Activated naive CD8-positive, alpha-beta T cell treated with anti-CD3 and anti-CD28 coated beads, Interleukin-2, amount 50 U/mL, for 24 hours (primary cell): ENCODE measurements around the gene RPS24.

ENCODE experiments used
- ATAC-seq: fragments of 150-1000 bp; cut with Tn5 transposase; one replicate; pipeline ENCODE4 v1.10.0; 2021
- DNase-seq: peaks from one replicate; pipeline ENCODE4 v3.0.0; 2021
- H3K27ac Mint-ChIP-seq: one replicate; pipeline ENCODE4 v1.8.0; 2021; ENCODE audit warnings: mild to moderate bottlenecking, mixed read lengths
- H3K27me3 Mint-ChIP-seq: one replicate; pipeline ENCODE4 v1.8.0; 2021; ENCODE audit warnings: mixed read lengths
- H3K36me3 Mint-ChIP-seq: one replicate; pipeline ENCODE4 v1.8.0; 2021; ENCODE audit warnings: low read depth, mixed read lengths
- H3K4me1 Mint-ChIP-seq: one replicate; pipeline ENCODE4 v1.8.0; 2021; ENCODE audit warnings: mixed read lengths
- H3K4me3 Mint-ChIP-seq: one replicate; pipeline ENCODE4 v1.8.0; 2021; ENCODE audit warnings: mild to moderate bottlenecking, moderate library complexity, mixed read lengths
- H3K9me3 Mint-ChIP-seq: one replicate; pipeline ENCODE4 v1.8.0; 2021; ENCODE audit warnings: mixed read lengths

Gene RPS24

DNA sequence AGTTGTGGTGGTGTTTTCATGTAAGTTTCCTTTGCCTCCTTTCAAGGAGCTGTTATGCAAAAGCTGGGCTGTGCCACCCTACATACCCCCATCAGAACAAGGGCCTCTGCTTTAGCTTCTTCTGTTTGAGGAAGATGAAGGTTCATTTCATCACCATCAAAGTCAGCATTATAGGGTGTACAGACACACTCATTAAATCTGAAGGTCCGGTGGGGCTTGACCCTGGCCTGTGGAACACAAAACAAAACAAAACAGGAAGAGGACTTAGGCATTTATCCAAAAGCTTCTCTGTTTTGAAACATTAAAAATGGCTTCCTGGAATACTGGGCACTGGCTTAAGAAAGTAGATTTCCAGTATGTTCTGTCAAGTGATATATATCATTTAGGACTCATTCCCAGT is 20.1 kb upstream of the RPS24 start:
- H3K4me3 Mint-ChIP-seq, result no peak overlapping the region
- H3K36me3 Mint-ChIP-seq, result peaks cover 63% of the 10 kb centered on the region
- ATAC-seq, result no peak
- H3K4me1 Mint-ChIP-seq, result no peaks in the 10 kb centered on the region
- no peaks in the 10 kb centered on the region for H3K9me3 Mint-ChIP-seq
- H3K27ac Mint-ChIP-seq, result no peak overlapping the region
- H3K27me3 Mint-ChIP-seq, result no peaks in the 10 kb centered on the region
- no peak for DNase-seq

DNA sequence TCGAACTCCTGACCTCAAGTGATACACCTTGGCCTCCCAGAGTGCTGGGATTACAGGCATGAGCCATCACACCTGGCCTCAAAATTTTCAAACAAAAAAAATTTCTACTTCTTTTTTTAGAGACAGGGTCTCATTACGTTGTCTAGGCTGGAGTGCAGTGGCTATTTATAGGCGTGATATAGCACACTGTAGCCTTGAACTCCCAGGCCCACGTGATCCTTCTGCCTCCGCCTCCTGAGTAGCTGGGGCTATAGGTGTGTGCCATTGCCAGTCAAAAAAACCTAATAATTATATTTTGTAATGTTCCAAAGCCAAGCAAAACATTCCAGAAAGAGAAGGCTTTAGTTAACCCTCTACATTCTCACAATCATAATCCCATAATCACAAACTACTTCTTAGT is 18.1 kb upstream of the RPS24 start:
- Mint-ChIP-seq H3K4me3 (no peak overlapping the region), H3K9me3 (no peaks in the 10 kb centered on the region), H3K36me3 (peaks cover 59% of the 10 kb centered on the region), H3K4me1 (no peaks in the 10 kb centered on the region), H3K27me3 (no peaks in the 10 kb centered on the region), H3K27ac (no peak overlapping the region)
- no peak for DNase-seq
- no peak for ATAC-seq

DNA sequence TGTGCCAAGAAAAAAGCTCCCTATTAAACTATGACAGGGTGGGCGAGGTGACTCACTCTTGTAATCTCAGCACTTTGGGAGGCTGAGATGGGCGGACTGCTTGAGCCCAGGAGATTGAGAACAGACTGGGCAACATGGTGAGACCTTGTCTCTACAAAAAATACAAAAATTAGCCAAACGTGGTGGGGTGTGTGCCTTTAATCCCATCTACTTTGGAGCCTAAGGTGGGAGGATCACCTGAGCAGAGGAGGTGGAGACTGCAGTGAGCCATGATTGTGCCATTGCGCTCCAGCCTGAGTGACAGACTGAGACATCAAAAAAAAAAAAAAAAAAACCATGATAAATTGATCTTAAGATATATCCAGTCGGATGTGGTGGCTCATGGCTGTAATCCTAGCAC is 15.8 kb upstream of the RPS24 start:
- ATAC-seq, result no peak
- Mint-ChIP-seq H3K4me1 (no peaks in the 10 kb centered on the region), H3K27me3 (no peaks in the 10 kb centered on the region), H3K27ac (no peak overlapping the region), H3K4me3 (no peak overlapping the region), H3K36me3 (peaks cover 61% of the 10 kb centered on the region), H3K9me3 (no peaks in the 10 kb centered on the region)
- no peak for DNase-seq

DNA sequence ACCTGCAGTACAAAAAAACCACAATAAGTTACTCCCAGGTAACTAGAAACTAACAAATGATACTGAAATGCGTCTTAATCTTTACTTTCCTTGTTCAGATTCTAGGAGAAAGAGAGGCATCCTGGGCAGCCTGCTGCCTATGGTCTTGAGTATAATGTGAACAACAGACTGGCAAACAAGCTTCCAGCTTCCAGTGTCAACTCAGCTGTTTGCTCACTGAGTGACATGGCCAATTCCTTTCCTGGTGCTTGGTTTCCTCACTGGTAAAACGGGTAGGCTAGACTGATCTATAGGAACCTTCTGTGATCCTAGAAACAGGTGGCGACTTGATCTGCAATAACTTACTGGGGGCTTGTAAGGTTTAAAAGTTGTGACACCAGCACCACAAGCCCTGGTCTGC is 14.4 kb upstream of the RPS24 start:
- H3K27ac Mint-ChIP-seq, result no peak overlapping the region
- no peaks in the 10 kb centered on the region for H3K9me3 Mint-ChIP-seq
- ATAC-seq (no peak), DNase-seq (no peak)
- no peaks in the 10 kb centered on the region for H3K27me3 Mint-ChIP-seq
- H3K36me3 Mint-ChIP-seq, result peaks cover 61% of the 10 kb centered on the region
- no peaks in the 10 kb centered on the region for H3K4me1 Mint-ChIP-seq
- no peak overlapping the region for H3K4me3 Mint-ChIP-seq

DNA sequence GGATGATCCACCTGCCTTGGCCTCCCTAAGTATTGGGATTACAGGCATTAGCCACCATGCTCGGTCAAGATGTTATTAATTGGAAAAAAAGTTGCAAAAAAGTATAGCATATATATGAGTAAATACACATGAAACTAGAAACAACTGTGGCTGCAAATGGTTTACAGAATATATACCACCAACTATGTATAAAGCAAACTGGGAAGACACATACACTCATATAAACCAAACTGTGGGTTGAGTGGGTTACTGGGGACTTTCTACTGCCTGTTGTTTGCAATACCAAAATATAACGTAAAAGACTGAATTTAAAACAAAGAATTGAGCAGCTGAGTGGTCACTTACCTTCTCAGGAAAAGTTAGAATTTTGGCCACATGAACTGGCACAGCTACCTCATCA is 12.5 kb upstream of the RPS24 start:
- ATAC-seq, result no peak
- Mint-ChIP-seq H3K4me3 (no peak overlapping the region), H3K4me1 (no peaks in the 10 kb centered on the region), H3K36me3 (peaks cover 64% of the 10 kb centered on the region), H3K27ac (no peak overlapping the region), H3K27me3 (no peaks in the 10 kb centered on the region), H3K9me3 (no peaks in the 10 kb centered on the region)
- DNase-seq, result no peak

DNA sequence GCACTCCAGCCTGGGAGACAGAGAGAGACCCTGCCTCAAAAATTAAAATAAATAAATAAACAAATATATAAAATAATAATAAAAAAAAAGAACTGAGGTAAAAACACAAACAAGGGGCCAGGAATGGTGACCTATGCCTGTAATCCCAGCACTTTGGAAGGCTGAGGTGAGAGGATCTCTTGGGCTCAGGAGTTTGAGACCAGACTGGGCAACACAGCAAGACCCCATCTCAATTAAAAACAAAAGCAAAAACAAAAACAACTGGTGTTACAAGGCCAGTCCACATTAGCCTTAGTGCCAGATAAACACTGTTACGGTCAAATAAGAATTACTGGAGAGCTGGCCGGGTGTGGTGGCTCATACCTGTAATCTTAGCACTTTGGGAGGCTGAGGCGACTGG is 9.9 kb upstream of the RPS24 start:
- Mint-ChIP-seq H3K4me1 (peaks cover 15% of the 10 kb centered on the region), H3K9me3 (no peaks in the 10 kb centered on the region), H3K36me3 (peaks cover 59% of the 10 kb centered on the region), H3K27me3 (no peaks in the 10 kb centered on the region), H3K27ac (no peak overlapping the region), H3K4me3 (no peak overlapping the region)
- no peak for ATAC-seq
- DNase-seq, result no peak

DNA sequence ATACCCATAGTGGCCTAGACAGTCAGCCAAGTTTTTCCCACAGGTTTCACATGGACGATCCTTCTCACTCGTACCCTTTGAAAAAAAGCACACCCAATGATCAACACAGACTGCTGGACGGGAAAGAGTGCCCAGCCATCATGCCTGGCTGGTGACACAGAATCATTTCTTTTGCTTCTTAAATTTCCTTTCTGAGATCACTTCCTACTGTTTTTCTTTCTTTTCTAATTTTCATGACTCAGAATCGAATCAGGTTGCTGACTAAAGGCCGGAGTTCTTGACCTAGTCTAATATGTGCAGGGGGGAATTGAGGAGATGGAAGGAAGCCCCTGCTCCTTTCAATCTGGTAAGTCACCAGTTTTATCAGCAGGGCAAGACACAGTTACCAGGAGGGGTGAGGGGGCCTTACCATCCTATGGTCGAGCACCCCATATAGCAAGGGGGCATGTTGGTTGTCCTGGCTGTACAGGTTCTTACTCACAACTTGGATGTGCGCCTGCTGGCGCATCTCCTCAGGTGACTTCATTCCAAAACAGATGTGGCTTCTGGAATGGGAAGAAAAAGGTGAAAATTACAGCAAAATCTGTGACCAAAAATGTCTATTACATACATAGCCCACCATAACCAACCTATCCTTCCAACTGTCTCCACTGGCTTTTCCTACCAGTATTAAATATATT is 7.8 kb upstream of the RPS24 start:
- H3K27me3 Mint-ChIP-seq, result peaks cover 4% of the 10 kb centered on the region
- peaks cover 55% of the 10 kb centered on the region for H3K36me3 Mint-ChIP-seq
- ATAC-seq (no peak), DNase-seq (no peak)
- no peaks in the 10 kb centered on the region for H3K9me3 Mint-ChIP-seq
- peaks cover 31% of the 10 kb centered on the region for H3K4me1 Mint-ChIP-seq
- H3K27ac Mint-ChIP-seq, result no peak overlapping the region
- no peak overlapping the region for H3K4me3 Mint-ChIP-seq

DNA sequence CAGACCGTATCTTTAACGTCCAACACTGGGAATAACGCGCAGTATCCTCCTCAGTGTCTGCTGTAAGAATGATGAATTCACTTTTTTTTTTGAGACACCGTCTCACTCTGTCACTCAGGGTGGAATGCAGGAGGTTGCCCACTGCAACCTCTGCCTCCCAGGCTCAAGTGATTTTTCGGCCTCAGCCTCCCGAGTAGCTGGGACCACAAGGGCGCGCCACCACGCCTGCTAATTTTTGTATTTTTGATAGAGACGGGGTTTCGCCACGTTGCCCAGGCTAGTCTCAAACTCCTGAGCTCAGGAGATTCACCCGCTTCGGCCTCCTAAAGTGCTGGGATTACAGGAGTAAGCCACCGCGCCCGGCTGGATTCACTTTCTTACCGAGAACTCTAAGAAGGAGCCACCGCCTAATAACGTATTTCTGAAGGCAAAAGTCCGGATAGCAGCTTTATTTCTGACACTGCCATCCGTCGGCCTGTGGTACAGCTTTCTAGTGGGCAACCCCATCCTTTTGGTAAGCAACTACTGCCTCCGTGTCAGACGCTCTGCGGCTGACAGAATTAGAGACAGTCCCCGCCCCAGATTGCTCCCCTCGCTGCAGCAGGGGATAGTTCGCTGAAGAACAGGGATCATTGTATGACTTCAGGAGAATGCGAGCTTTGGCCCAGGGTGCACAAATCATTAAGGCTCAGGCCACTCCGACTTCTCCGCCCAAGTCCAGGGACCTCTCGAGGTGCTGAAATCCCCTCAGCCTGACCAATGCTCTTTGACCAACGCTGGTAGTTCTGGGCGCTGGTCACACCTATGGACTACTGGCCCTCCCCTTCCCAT is 5.0 kb upstream of the RPS24 start:
- no peak for DNase-seq
- no peak for ATAC-seq
- H3K27ac Mint-ChIP-seq, result peak overlapping the region; percentile 100

DNA sequence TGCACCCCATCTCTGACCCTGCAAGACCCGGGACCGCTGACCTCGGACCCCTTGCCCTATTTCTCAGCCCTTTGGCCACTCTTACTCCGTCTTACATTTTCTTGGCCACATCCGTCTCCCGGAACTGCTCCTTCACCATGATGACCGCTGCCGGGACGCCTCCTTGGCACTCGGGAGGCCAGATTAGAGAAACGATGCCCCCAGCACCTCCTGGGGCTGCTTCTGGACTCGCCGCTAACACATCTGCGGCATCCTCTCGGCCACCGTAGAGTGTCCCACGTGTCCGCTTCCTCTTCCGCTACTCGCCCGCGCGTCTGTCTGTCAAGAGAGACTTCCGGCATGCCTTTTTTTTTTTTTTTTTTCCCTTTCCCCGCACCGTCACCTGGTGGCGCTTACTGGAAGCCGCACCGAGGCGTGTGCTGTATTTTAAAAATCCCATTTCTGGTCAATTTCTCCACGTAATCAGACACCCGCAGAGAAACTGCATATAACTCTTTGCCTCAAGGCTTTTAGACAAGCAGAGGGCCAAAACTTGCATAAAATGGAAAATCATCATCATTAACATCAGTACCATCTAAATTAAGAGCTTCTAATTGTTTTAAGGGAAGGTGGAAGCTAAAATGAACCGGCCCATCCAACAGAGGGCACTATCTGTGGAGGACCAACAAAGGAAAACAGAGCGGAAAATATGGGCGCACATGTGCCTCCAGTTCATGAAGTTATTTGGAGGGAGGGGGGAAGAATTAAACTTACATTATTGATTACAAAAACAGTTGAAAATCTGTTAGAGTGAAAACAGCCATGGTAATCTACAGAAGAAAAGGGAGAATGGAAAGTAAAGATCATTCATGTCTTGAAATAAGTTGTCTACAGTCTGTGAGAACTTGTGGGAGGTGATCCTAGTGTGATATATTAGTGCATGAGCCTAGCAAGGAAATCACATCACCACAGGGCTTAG is 4.1 kb upstream of the RPS24 start, which contains the start of gene POLR3A:
TSS of gene POLR3A (minus strand) at position 247 of the 958 bp plus-strand sequence. CDS start at position 139, 108 bp downstream.
- peaks cover 32% of the 10 kb centered on the region for H3K36me3 Mint-ChIP-seq
- H3K9me3 Mint-ChIP-seq, result no peaks in the 10 kb centered on the region
- H3K4me1 Mint-ChIP-seq, result peaks cover 33% of the 10 kb centered on the region
- peak within 1 kb of the TSS; percentile 100 for H3K27ac Mint-ChIP-seq
- H3K27me3 Mint-ChIP-seq, result peaks cover 4% of the 10 kb centered on the region
- ATAC-seq, result peak; percentile 68
- DNase-seq, result peak; percentile 90
- peak within 1 kb of the TSS; percentile 100 for H3K4me3 Mint-ChIP-seq

More for the DNA sequence above, 5.0 kb upstream of the RPS24 start:
- peaks cover 4% of the 10 kb centered on the region for H3K27me3 Mint-ChIP-seq
- peaks cover 32% of the 10 kb centered on the region for H3K4me1 Mint-ChIP-seq
- H3K4me3 Mint-ChIP-seq, result peak overlapping the region; percentile 100
- H3K9me3 Mint-ChIP-seq, result no peaks in the 10 kb centered on the region
- peaks cover 32% of the 10 kb centered on the region for H3K36me3 Mint-ChIP-seq

DNA sequence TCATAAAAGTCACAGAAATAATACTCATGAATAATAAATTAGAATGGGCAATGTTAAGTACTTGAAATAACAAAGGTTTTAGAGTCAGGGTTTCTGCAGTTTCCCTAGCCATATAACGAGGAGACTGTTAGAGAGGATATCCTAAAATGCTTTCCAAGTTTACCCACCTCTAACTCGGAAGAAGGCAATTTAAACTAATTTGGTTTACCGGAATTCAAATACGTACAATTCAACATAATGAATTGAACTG is 351 bp upstream of the RPS24 start:
- H3K27ac Mint-ChIP-seq, result peak overlapping the region; percentile 97
- H3K36me3 Mint-ChIP-seq, result peaks cover 51% of the 10 kb centered on the region
- H3K4me3 Mint-ChIP-seq, result peak overlapping the region; percentile 97
- no peaks in the 10 kb centered on the region for H3K9me3 Mint-ChIP-seq
- peaks cover 4% of the 10 kb centered on the region for H3K27me3 Mint-ChIP-seq
- H3K4me1 Mint-ChIP-seq, result peaks cover 58% of the 10 kb centered on the region
- ATAC-seq, result no peak
- DNase-seq, result no peak

DNA sequence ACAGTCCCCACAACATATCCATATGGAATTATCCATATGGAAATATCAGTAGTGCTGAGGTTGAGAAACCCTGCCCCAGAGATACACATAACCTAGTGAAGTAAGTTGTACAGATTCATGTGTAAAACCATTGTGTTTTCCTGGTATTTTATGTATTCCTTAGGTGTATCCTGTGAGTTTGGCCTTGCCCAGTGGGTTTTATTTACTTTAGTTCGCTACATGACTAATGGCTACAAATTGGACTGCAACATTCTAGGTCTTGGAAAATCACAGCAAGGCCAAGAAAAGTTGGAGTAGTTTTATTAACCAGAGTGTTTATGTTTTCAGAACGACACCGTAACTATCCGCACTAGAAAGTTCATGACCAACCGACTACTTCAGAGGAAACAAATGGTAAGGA is 1.4 kb downstream of the RPS24 start:
- ATAC-seq, result no peak
- H3K4me1 Mint-ChIP-seq, result peaks cover 59% of the 10 kb centered on the region
- peak overlapping the region; percentile 97 for H3K27ac Mint-ChIP-seq
- no peak for DNase-seq
- H3K4me3 Mint-ChIP-seq, result peak overlapping the region; percentile 97
- no peaks in the 10 kb centered on the region for H3K9me3 Mint-ChIP-seq
- no peaks in the 10 kb centered on the region for H3K27me3 Mint-ChIP-seq
- H3K36me3 Mint-ChIP-seq, result peaks cover 61% of the 10 kb centered on the region

DNA sequence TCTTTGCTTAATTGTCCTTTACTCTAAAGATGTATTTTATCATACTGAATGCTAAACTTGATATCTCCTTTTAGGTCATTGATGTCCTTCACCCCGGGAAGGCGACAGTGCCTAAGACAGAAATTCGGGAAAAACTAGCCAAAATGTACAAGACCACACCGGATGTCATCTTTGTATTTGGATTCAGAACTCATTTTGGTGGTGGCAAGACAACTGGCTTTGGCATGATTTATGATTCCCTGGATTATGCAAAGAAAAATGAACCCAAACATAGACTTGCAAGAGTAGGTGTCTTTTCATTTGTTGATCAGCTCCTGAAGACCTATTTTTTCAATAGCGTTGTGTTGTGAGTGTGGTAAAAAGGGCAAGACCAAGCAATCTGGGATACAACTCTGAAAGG is 1.8 kb downstream of the RPS24 start:
- Mint-ChIP-seq H3K4me1 (peaks cover 59% of the 10 kb centered on the region), H3K27me3 (no peaks in the 10 kb centered on the region), H3K36me3 (peaks cover 65% of the 10 kb centered on the region), H3K9me3 (no peaks in the 10 kb centered on the region), H3K4me3 (peak overlapping the region; percentile 97), H3K27ac (peak overlapping the region; percentile 97)
- no peak for ATAC-seq
- DNase-seq, result no peak

DNA sequence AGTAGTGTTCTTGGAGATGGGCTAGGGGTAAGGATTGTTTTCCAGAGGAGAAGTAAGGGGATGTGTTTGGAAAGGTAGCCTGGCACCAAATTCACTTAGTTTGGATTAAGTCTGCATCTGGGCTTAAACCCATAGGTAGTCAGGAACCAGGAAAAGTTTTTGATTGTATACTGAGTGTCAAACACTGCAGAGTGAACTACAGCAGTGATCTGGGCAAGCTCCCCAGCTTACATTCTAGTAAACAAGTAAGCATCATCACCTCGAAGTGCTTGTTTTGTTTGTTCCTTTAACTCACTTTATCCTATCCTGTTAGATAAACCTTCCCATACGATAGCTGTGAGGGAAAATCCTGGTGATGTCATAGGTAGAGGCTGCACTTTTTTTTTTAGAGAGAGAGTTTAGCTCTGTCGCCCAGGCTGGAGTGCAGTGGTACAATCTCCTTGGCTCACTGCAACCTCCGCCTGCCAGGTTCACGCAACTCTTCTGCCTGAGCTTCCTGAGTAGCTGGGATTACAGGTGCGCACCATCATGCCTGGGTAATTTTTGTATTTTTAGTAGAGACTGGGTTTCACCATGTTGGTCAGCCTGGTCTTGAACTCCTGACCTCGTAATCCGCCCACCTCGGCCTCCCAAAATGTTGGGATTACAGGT is 2.4 kb downstream of the RPS24 start:
- DNase-seq (no peak), ATAC-seq (no peak)
- no peaks in the 10 kb centered on the region for H3K27me3 Mint-ChIP-seq
- H3K27ac Mint-ChIP-seq, result peak overlapping the region; percentile 97
- H3K9me3 Mint-ChIP-seq, result no peaks in the 10 kb centered on the region
- H3K36me3 Mint-ChIP-seq, result peaks cover 72% of the 10 kb centered on the region
- H3K4me1 Mint-ChIP-seq, result peaks cover 62% of the 10 kb centered on the region
- peak overlapping the region; percentile 97 for H3K4me3 Mint-ChIP-seq

DNA sequence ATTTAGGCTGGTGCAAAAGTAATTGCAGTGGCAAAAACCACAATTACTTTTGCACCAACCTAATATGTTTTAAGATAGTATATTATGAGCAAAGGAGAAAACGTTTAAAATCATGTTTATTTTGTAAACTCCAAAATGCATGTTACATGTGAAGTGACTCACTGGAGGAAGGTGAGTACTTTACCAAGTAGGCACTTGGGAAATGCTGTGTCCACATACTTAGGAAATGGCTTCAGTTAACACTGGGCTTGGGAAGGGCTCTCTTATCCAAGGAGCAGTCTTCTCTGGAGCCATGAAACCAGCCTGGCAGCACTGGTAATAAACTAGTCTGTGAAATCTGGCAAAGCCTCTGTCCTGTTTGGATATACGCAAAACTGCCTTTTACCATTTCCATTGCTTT is 4.4 kb downstream of the RPS24 start:
- H3K27me3 Mint-ChIP-seq, result no peaks in the 10 kb centered on the region
- H3K4me3 Mint-ChIP-seq, result peak overlapping the region; percentile 97
- DNase-seq (no peak), ATAC-seq (no peak)
- peaks cover 72% of the 10 kb centered on the region for H3K4me1 Mint-ChIP-seq
- peaks cover 87% of the 10 kb centered on the region for H3K36me3 Mint-ChIP-seq
- H3K9me3 Mint-ChIP-seq, result no peaks in the 10 kb centered on the region
- H3K27ac Mint-ChIP-seq, result peak overlapping the region; percentile 97
